Chondrocyte (in vitro differentiated cells): ENCODE data around the gene DPP7. TPM values are rescaled to one million over a fixed set of nuclear protein-coding genes. Genes with fewer than 3 reads are reported as not detected.
"Not testable (repeated sequence)": the region's sequence is repeated elsewhere in the genome, so short reads cannot be mapped to it uniquely, and the experiment has no call there.

Source experiments
- DNase-seq: peaks from one replicate; pipeline ENCODE4 v3.0.0; 2021; ENCODE audit warnings: mixed read lengths, low spot score
- H3K27ac Mint-ChIP-seq: one replicate; pipeline ENCODE4 v1.8.0; 2021; ENCODE audit warnings: mild to moderate bottlenecking, moderate library complexity, mixed read lengths; ENCODE audit not compliant: unreplicated experiment
- H3K27me3 Mint-ChIP-seq: 2 replicates; pipeline ENCODE4 v1.8.0; 2021; ENCODE audit warnings: low read depth, mixed read lengths
- H3K36me3 Mint-ChIP-seq: 2 replicates; pipeline ENCODE4 v1.8.0; 2021; ENCODE audit warnings: low read depth, mixed read lengths
- H3K4me1 Mint-ChIP-seq: 2 replicates; pipeline ENCODE4 v1.8.0; 2021; ENCODE audit warnings: low read depth, mild to moderate bottlenecking, mixed read lengths
- H3K4me3 Mint-ChIP-seq: one replicate; pipeline ENCODE4 v1.8.0; 2021; ENCODE audit warnings: mild to moderate bottlenecking, moderate library complexity, mixed read lengths; ENCODE audit not compliant: unreplicated experiment
- H3K9me3 Mint-ChIP-seq: 2 replicates; pipeline ENCODE4 v1.8.0; 2021; ENCODE audit warnings: low read depth, mixed read lengths
- total RNA-seq: library from RNA; stranded (reverse); gene quantifications from 3 replicates; pipeline ENCODE4 v1.2.1, GENCODE V29; 2021
- TF ChIP-seq, protein P1 (sequence below): fragments of 200-600 bp; sonication (generic); IDR thresholded peaks from 2 replicates; pipeline ENCODE4 v1.5.0; 2021; ENCODE audit warnings: antibody characterized with exemption, mild to moderate bottlenecking, moderate library complexity

Gene DPP7
- total RNA-seq, 1 donor from 2014 or later, result 82.2 TPM

DNA sequence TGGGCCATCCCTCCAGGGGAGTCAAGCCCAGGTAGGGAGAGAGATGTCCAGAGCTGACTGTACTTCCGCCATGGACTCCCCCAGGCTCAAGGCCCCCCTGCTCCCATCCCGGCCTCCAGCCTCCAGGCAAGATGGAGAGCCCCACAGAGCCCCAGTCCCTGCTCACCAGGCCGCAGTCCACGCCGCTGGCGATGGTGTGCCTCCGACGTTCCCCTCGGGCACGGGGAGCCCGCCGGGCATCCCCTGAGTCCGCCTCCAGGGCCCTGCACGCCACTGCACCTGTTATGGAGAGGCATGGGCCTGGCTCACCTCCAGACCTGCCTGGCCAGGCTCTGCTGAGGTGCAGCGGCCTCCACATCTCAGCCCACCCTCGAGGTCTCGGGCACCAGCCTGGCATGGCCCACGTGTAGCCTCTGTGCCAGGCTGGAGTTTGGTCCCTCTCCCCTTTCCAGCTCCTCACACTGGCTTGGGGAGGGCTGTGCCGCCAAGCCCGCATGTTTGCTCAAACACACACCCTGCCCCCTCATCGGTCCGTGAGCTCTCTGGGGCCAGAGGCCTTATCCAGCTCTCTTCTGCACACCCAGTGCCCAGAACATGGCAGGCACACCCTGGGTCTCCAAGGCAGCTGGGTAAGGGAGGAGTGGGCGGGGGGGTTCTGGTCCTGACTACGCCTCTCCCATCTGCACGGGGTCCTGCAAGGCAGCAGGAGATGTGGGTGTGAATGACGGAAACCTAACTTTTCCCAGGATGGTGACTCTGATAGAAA lies 48.3 kb downstream of the DPP7 start:
- H3K27ac Mint-ChIP-seq, result no peak overlapping the region
- H3K4me1 Mint-ChIP-seq, result peaks cover 14% of the 10 kb centered on the region
- no peak for DNase-seq
- TF ChIP-seq, protein P1, sequence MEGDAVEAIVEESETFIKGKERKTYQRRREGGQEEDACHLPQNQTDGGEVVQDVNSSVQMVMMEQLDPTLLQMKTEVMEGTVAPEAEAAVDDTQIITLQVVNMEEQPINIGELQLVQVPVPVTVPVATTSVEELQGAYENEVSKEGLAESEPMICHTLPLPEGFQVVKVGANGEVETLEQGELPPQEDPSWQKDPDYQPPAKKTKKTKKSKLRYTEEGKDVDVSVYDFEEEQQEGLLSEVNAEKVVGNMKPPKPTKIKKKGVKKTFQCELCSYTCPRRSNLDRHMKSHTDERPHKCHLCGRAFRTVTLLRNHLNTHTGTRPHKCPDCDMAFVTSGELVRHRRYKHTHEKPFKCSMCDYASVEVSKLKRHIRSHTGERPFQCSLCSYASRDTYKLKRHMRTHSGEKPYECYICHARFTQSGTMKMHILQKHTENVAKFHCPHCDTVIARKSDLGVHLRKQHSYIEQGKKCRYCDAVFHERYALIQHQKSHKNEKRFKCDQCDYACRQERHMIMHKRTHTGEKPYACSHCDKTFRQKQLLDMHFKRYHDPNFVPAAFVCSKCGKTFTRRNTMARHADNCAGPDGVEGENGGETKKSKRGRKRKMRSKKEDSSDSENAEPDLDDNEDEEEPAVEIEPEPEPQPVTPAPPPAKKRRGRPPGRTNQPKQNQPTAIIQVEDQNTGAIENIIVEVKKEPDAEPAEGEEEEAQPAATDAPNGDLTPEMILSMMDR, result no peak
- no peaks in the 10 kb centered on the region for H3K36me3 Mint-ChIP-seq
- no peak overlapping the region for H3K4me3 Mint-ChIP-seq
- no peaks in the 10 kb centered on the region for H3K9me3 Mint-ChIP-seq
- H3K27me3 Mint-ChIP-seq, result no peaks in the 10 kb centered on the region

DNA sequence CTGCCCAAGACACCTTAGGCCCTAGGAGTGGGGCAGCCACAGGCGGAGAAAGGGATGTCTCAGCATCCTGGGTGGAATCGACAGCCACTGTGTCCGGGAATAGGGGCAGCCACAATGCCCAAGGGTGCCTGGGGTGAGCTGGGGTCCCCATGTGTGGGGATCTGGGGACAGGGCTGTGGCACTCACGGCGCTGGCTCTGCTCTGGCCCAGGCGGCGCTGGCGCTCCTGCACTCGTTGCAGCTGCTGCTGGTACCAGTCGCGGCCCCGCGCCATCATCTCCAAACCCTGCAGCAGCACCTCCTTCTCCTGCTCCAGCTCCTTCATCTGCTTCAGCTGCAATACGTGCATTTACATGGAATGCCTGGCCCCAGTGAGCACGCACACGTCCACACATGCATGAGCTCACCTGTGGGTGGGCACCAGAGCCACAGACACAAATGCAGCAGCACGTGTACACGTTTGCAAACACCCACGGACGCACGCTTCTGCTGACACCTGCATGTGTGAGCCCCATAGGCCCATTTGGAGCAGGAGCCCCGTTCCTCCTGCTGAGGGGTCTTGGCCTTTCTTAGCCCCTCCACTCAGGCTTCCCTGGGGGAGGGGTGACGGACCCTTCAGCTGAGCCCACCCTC lies 49.1 kb downstream of the DPP7 start:
- Mint-ChIP-seq H3K27me3 (no peaks in the 10 kb centered on the region), H3K36me3 (no peaks in the 10 kb centered on the region), H3K4me3 (no peak overlapping the region), H3K9me3 (no peaks in the 10 kb centered on the region), H3K4me1 (peaks cover 6% of the 10 kb centered on the region), H3K27ac (no peak overlapping the region)
- DNase-seq, result no peak
- TF ChIP-seq, protein P1, result no peak

DNA sequence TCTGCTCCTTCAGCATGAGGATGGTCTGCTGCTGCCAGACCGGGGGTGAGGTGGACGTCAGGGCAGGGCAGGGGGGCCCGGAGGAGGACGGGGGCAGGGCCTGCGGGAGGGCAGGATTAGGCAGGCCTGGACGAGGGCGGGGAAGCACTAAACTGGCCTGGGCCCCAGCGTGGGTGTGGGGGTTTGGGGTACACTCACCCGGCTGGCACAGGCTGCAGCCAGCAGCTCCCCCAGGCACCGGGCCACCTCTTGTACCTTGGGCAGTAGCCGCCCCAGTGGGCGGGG lies 49.7 kb downstream of the DPP7 start:
- no peak for DNase-seq
- no peak overlapping the region for H3K4me3 Mint-ChIP-seq
- TF ChIP-seq, protein P1, result no peak
- peaks cover 6% of the 10 kb centered on the region for H3K4me1 Mint-ChIP-seq
- no peaks in the 10 kb centered on the region for H3K27me3 Mint-ChIP-seq
- H3K36me3 Mint-ChIP-seq, result no peaks in the 10 kb centered on the region
- H3K9me3 Mint-ChIP-seq, result no peaks in the 10 kb centered on the region
- H3K27ac Mint-ChIP-seq, result no peak overlapping the region

DNA sequence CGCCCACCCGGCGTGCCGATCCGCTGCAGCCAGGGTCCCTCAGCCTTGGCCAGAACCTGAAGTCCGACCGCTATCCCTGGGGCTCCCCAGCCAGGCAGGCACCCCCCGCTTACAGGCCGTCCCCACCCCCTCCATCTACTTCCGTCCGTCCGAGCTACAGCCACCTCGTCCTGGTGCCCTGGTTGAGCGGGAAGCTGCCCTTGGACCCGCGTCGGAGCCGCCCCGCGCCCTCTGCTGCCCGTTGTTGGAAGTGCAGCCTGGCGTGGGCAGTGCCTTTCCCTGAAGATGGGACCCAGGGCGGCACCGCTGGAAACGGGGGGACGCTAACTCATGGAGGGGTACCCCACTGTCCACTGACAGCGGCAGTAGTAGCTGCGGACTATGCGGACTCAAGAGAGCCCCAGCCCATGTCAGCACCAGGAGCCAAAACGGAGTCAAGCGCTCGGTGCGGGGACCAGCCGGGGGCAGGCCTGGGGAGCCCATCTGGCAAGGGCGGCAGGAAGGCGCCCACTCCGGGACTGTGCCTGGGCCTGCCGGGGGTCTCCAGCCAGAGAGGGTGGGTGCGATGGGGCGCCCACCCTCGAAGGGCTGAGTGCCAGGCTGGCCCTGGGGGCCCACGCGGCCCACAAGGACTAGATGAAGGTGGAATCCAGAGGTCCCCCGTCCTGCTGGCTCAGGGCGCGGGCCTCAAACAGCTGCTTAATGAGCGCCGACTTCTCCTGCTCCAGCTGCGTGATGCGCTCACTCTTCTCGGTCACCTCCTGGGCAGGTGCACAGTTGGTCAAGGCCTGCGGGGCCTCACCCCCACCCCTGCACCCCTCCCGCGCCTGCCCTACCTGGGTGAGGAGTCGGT lies 50.3 kb downstream of the DPP7 start:
- no peak for DNase-seq
- TF ChIP-seq, protein P1, result peak; percentile 92
- Mint-ChIP-seq H3K4me3 (no peak overlapping the region), H3K9me3 (no peaks in the 10 kb centered on the region), H3K36me3 (no peaks in the 10 kb centered on the region), H3K27ac (no peak overlapping the region), H3K27me3 (no peaks in the 10 kb centered on the region), H3K4me1 (peaks cover 6% of the 10 kb centered on the region)

DNA sequence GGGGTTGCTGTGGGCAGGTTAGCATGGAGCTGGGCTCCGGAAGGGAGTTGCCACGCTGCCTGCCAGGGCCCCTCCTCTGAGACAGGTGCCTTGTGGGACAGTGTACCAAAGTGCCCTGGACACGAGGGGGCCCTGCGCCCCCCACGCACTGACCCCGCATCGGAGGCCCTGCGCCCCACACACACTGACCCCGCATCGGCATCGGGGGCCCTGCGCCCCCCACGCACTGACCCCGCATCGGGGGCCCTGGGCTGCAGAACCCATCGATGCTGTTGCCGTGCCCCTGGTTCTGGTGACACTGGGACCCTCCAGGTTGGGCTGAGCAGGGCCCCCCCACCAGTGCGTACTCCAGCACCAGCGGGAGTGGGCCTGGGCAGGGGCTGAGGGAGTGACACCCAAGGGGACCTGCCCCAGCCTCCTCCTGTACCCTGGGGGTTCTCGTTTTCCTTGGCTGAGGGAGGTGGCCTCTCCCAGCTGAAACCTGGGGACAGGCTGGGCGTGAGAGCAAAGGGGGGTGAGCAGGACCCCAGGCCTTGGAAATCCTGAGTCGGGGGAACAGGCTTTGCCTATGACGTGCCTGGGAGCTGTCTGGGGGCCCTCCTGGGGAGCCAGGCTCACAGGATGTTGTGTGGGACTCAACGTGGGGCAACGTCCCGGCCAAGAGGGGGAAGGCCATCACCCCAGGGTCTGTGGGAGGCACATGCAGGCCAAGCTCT lies 51.1 kb downstream of the DPP7 start:
- H3K4me3 Mint-ChIP-seq, result no peak overlapping the region
- H3K9me3 Mint-ChIP-seq, result no peaks in the 10 kb centered on the region
- no peaks in the 10 kb centered on the region for H3K27me3 Mint-ChIP-seq
- no peak for DNase-seq
- TF ChIP-seq, protein P1, result no peak
- H3K27ac Mint-ChIP-seq, result no peak overlapping the region
- H3K4me1 Mint-ChIP-seq, result peaks cover 6% of the 10 kb centered on the region
- no peaks in the 10 kb centered on the region for H3K36me3 Mint-ChIP-seq

DNA sequence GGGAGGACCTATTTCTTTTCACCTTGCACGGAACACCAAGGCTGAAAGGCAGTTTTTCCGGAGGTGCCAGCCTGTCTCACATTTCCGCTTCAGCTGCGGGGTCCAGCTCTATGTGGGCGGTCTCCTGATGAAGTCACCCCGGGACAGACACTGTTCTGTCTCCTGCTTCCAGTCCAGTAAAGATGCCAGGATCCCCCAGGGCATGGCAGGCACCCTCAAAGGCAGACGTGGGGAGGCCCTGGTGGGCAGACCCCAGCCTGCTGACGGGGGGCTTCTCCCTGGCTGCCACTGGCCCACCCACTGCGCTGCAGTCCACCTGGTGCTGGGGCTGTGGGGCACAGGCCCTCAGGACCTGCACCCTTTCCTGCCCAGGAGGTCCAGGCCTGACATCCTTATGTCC lies 51.7 kb downstream of the DPP7 start:
- not testable (repeated sequence) for H3K9me3 Mint-ChIP-seq, H3K27me3 Mint-ChIP-seq, H3K27ac Mint-ChIP-seq, H3K4me1 Mint-ChIP-seq, DNase-seq, H3K36me3 Mint-ChIP-seq, H3K4me3 Mint-ChIP-seq
